Adipose tissue (tissue), 3 donors: Measurements from ENCODE around the gene MBIP. TPM values are rescaled to one million over a fixed set of nuclear protein-coding genes. Genes with fewer than 3 reads are reported as not detected.

Source experiments
- H3K27ac ChIP-seq: one replicate; pipeline ENCODE4 v1.5.1; 2013; ENCODE audit warnings: low read depth, low read length
- WGBS, 3 donors: extraction: QIAGEN DNeasy Blood & Tissue Kit; methylation state at CpG; one replicate each; pipeline ENCODE4 v1.1.7; 2013; 5-methylcytosine and 5-hydroxymethylcytosine counted together
- polyA plus RNA-seq, 3 donors: library from polyadenylated mRNA; stranded (reverse); fragments of 200-250 nt; gene quantifications; one replicate each; pipeline ENCODE4 v1.2.3, GENCODE V29; 2013
- donor health status: healthy with polysubstance abuse.
- donor health status: Bipolar disorder and iron deficiency.
- donor health status: healthy.

MBIP gene
- polyA plus RNA-seq, 3 donors = 9.0 to 16.1 (median 15.3) TPM

GRCh38 chr14:36317650-36318049 is 2.8 kb downstream of the MBIP start:
- 83 to 90% (median 86%) methylated on average over 2 of the region's 2 CpGs for WGBS, 3 donors
- no peak overlapping the region for H3K27ac ChIP-seq

GRCh38 chr14:36316131-36316530 is 4.3 kb downstream of the MBIP start:
- WGBS, 3 donors = 88 to 94% (median 91%) methylated on average over 1 of the region's 1 CpG
- no peak overlapping the region for H3K27ac ChIP-seq

GRCh38 chr14:36315159-36315853 is 5.1 kb downstream of the MBIP start:
- H3K27ac ChIP-seq = no peak overlapping the region
- WGBS, 3 donors = 66 to 76% (median 71%) methylated on average over 3 of the region's 3 CpGs

GRCh38 chr14:36313898-36314297 is 6.5 kb downstream of the MBIP start:
- no peak overlapping the region for H3K27ac ChIP-seq
- WGBS, 3 donors = 72 to 88% (median 87%) methylated on average over 3 of the region's 3 CpGs

GRCh38 chr14:36313206-36313605 is 7.2 kb downstream of the MBIP start:
- WGBS, 3 donors = 80 to 89% (median 82%) methylated on average over 2 of the region's 2 CpGs
- no peak overlapping the region for H3K27ac ChIP-seq

GRCh38 chr14:36306836-36307235 is 13.6 kb downstream of the MBIP start:
- 88 to 92% (median 92%) methylated on average over 2 of the region's 2 CpGs for WGBS, 3 donors
- no peak overlapping the region for H3K27ac ChIP-seq

GRCh38 chr14:36304895-36305294 is 15.5 kb downstream of the MBIP start:
- H3K27ac ChIP-seq = no peak overlapping the region

- H3K27ac ChIP-seq = no peak overlapping the region
- 71 to 72% (median 71%) methylated on average over 4 of the region's 4 CpGs for WGBS, 3 donors
Measured at GRCh38 chr14:36303960-36304359, 16.5 kb downstream of the MBIP start.

- WGBS, 3 donors = 94 to 97% (median 95%) methylated on average over 2 of the region's 2 CpGs
Measured at GRCh38 chr14:36302823-36303222, 17.6 kb downstream of the MBIP start.

GRCh38 chr14:36301159-36301558 is 19.3 kb downstream of the MBIP start:
- WGBS, 3 donors = 90 to 97% (median 94%) methylated on average over 3 of the region's 3 CpGs
- no peak overlapping the region for H3K27ac ChIP-seq

More at GRCh38 chr14:36302823-36303222, 17.6 kb downstream of the MBIP start:
- H3K27ac ChIP-seq = no peak overlapping the region

- H3K27ac ChIP-seq = no peak overlapping the region
Measured at GRCh38 chr14:36300337-36300736, 20.1 kb downstream of the MBIP start.

- no peak overlapping the region for H3K27ac ChIP-seq
- WGBS, 3 donors = 58 to 63% (median 61%) methylated on average over 4 of the region's 4 CpGs
Measured at GRCh38 chr14:36295642-36296627, 24.5 kb downstream of the MBIP start.

GRCh38 chr14:36294543-36294942 is 25.9 kb downstream of the MBIP start:
- H3K27ac ChIP-seq = no peak overlapping the region
- WGBS, 3 donors = 95 to 96% (median 95%) methylated on average over 4 of the region's 4 CpGs

- 0% methylated on average over 1 of the region's 1 CpG for WGBS, 3 donors
- H3K27ac ChIP-seq = no peak overlapping the region
Measured at GRCh38 chr14:36293824-36294223, 26.6 kb downstream of the MBIP start.

GRCh38 chr14:36289954-36290353 is 30.5 kb downstream of the MBIP start:
- WGBS, 3 donors = 88 to 90% (median 90%) methylated on average over 1 of the region's 1 CpG
- no peak overlapping the region for H3K27ac ChIP-seq

- 27 to 48% (median 34%) methylated on average over 3 of the region's 3 CpGs for WGBS, 3 donors
- H3K27ac ChIP-seq = no peak overlapping the region
Measured at GRCh38 chr14:36288496-36288895, 31.9 kb downstream of the MBIP start.

- H3K27ac ChIP-seq = no peak overlapping the region
- WGBS, 3 donors = 77 to 93% (median 83%) methylated on average over 4 of the region's 4 CpGs
Measured at GRCh38 chr14:36284971-36285595, 35.4 kb downstream of the MBIP start.

- no peak overlapping the region for H3K27ac ChIP-seq
- 69 to 76% (median 70%) methylated on average over 2 of the region's 2 CpGs for WGBS, 3 donors
Measured at GRCh38 chr14:36281309-36281708, 39.1 kb downstream of the MBIP start.
